MM.1S (cell line): Measurements from ENCODE around the gene RGL4.

Experiments
- DNase-seq: peaks from one replicate; pipeline ENCODE4 v3.0.0-alpha.2; 2015
- H2AFZ ChIP-seq: fragments of 300-600 bp; sonication (generic); 2 replicates; pipeline ENCODE4 v1.6.0; 2016; ENCODE audit warnings: antibody characterized with exemption, low read length
- H3F3A ChIP-seq: fragments of 300-600 bp; sonication (generic); 2 replicates; pipeline ENCODE4 v1.6.1; 2016; ENCODE audit warnings: mild to moderate bottlenecking, antibody characterized with exemption, low read length, moderate library complexity, mixed read lengths; ENCODE audit not compliant: insufficient read depth
- H3K27ac ChIP-seq: fragments of 300-600 bp; sonication (generic); 2 replicates; pipeline ENCODE4 v1.5.1; 2016; ENCODE audit warnings: mild to moderate bottlenecking, low read length
- H3K27me3 ChIP-seq: fragments of 300-600 bp; sonication (generic); replicated peaks from 2 replicates; pipeline ENCODE4 v1.6.0; 2016; ENCODE audit warnings: low read length; ENCODE audit not compliant: insufficient read depth
- H3K36me3 ChIP-seq: fragments of 300-600 bp; sonication (generic); replicated peaks from 2 replicates; pipeline ENCODE4 v1.6.1; 2016; ENCODE audit warnings: mild to moderate bottlenecking, low read length, mixed read lengths; ENCODE audit not compliant: insufficient read depth
- H3K4me1 ChIP-seq: fragments of 300-600 bp; sonication (generic); 2 replicates; pipeline ENCODE4 v1.6.1; 2016; ENCODE audit warnings: low read length, mixed read lengths
- H3K4me2 ChIP-seq: fragments of 300-600 bp; sonication (generic); 2 replicates; pipeline ENCODE4 v1.6.0; 2016; ENCODE audit warnings: low read depth, low read length
- H3K4me3 ChIP-seq: fragments of 300-600 bp; sonication (generic); 2 replicates; pipeline ENCODE4 v1.5.1; 2016; ENCODE audit warnings: low read length, mixed read lengths
- H3K79me2 ChIP-seq: fragments of 300-600 bp; sonication (generic); 2 replicates; pipeline ENCODE4 v1.6.1; 2016; ENCODE audit warnings: mixed run types, low read length, mixed read lengths
- H3K9ac ChIP-seq: fragments of 300-600 bp; sonication (generic); 2 replicates; pipeline ENCODE4 v1.6.1; 2016; ENCODE audit warnings: low read length, mixed read lengths
- H3K9me2 ChIP-seq: fragments of 300-600 bp; sonication (generic); replicated peaks from 2 replicates; pipeline ENCODE4 v1.6.1; 2016; ENCODE audit warnings: mild to moderate bottlenecking, low read length, mixed read lengths; ENCODE audit not compliant: insufficient read depth
- H3K9me3 ChIP-seq: fragments of 300-600 bp; sonication (generic); replicated peaks from 2 replicates; pipeline ENCODE4 v1.6.1; 2016; ENCODE audit warnings: mild to moderate bottlenecking, low read length, mixed read lengths; ENCODE audit not compliant: insufficient read depth
- H4K20me1 ChIP-seq: fragments of 300-600 bp; sonication (generic); 2 replicates; pipeline ENCODE4 v1.6.1; 2016; ENCODE audit warnings: mild to moderate bottlenecking, low read length, moderate library complexity, mixed read lengths; ENCODE audit not compliant: insufficient read depth
- EZH2 ChIP-seq: fragments of 300-600 bp; sonication (generic); optimal IDR thresholded peaks from 2 replicates; pipeline ENCODE3; 2017; ENCODE audit warnings: low read depth, mild to moderate bottlenecking, antibody characterized with exemption, low read length, mixed read lengths
- EZH2phosphoT487 ChIP-seq: fragments of 300-600 bp; sonication (generic); IDR thresholded peaks from 2 replicates; pipeline ENCODE4 v1.6.1; 2018; ENCODE audit warnings: antibody characterized with exemption, low read length
- TF ChIP-seq, protein P1 (sequence below): fragments of 300-600 bp; sonication (generic); IDR thresholded peaks from 2 replicates; pipeline ENCODE4 v1.5.1; 2016; ENCODE audit warnings: antibody characterized with exemption, low read length, mixed read lengths

Gene RGL4

GRCh38 chr22:23692598-23693291, 1.9 kb downstream of the RGL4 start:
- H3K4me2 ChIP-seq = no peak overlapping the region
- no peaks in the 10 kb centered on the region for H4K20me1 ChIP-seq
- TF ChIP-seq, protein P1, sequence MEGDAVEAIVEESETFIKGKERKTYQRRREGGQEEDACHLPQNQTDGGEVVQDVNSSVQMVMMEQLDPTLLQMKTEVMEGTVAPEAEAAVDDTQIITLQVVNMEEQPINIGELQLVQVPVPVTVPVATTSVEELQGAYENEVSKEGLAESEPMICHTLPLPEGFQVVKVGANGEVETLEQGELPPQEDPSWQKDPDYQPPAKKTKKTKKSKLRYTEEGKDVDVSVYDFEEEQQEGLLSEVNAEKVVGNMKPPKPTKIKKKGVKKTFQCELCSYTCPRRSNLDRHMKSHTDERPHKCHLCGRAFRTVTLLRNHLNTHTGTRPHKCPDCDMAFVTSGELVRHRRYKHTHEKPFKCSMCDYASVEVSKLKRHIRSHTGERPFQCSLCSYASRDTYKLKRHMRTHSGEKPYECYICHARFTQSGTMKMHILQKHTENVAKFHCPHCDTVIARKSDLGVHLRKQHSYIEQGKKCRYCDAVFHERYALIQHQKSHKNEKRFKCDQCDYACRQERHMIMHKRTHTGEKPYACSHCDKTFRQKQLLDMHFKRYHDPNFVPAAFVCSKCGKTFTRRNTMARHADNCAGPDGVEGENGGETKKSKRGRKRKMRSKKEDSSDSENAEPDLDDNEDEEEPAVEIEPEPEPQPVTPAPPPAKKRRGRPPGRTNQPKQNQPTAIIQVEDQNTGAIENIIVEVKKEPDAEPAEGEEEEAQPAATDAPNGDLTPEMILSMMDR = no peak
- TF ChIP-seq EZH2 (no peak), EZH2phosphoT487 (no peak)
- no peaks in the 10 kb centered on the region for H3K36me3 ChIP-seq
- H3K4me3 ChIP-seq = no peak overlapping the region
- H2AFZ ChIP-seq = no peak overlapping the region
- no peak overlapping the region for H3K9ac ChIP-seq
- H3K9me2 ChIP-seq = no peaks in the 10 kb centered on the region
- H3K4me1 ChIP-seq = no peaks in the 10 kb centered on the region
- no peak overlapping the region for H3K27ac ChIP-seq
- no peaks in the 10 kb centered on the region for H3F3A ChIP-seq
- no peaks in the 10 kb centered on the region for H3K9me3 ChIP-seq
- DNase-seq = no peak
- no peaks in the 10 kb centered on the region for H3K79me2 ChIP-seq
- no peaks in the 10 kb centered on the region for H3K27me3 ChIP-seq

- no peaks in the 10 kb centered on the region for H3K9me3 ChIP-seq
- no peaks in the 10 kb centered on the region for H3K36me3 ChIP-seq
- no peaks in the 10 kb centered on the region for H4K20me1 ChIP-seq
- H3K79me2 ChIP-seq = no peaks in the 10 kb centered on the region
- H3K4me3 ChIP-seq = no peak overlapping the region
- H3K27ac ChIP-seq = no peak overlapping the region
- no peaks in the 10 kb centered on the region for H3F3A ChIP-seq
- TF ChIP-seq EZH2phosphoT487 = no peak
- TF ChIP-seq EZH2 = no peak
- TF ChIP-seq, protein P1 = no peak
- DNase-seq = no peak
- no peaks in the 10 kb centered on the region for H3K4me1 ChIP-seq
- no peak overlapping the region for H2AFZ ChIP-seq
- no peaks in the 10 kb centered on the region for H3K27me3 ChIP-seq
- no peaks in the 10 kb centered on the region for H3K9me2 ChIP-seq
- no peak overlapping the region for H3K4me2 ChIP-seq
- no peak overlapping the region for H3K9ac ChIP-seq
These were observed 3.3 kb downstream of the RGL4 start for GRCh38 chr22:23693979-23694680.

GRCh38 chr22:23695141-23695540, 4.3 kb downstream of the RGL4 start:
- no peak for DNase-seq
- no peaks in the 10 kb centered on the region for H3K9me2 ChIP-seq
- H3K36me3 ChIP-seq = no peaks in the 10 kb centered on the region; the same call in 1 of the 2 replicates
- no peak overlapping the region for H2AFZ ChIP-seq
- no peaks in the 10 kb centered on the region for H3K27me3 ChIP-seq
- H3K9ac ChIP-seq = no peak overlapping the region
- H3K4me3 ChIP-seq = no peak overlapping the region
- no peaks in the 10 kb centered on the region for H4K20me1 ChIP-seq
- H3K9me3 ChIP-seq = no peaks in the 10 kb centered on the region
- H3K79me2 ChIP-seq = 0 out of 2 replicates have a peak, but pooled peaks cover under 1% of the 10 kb centered on the region
- H3F3A ChIP-seq = no peaks in the 10 kb centered on the region
- H3K4me1 ChIP-seq = no peaks in the 10 kb centered on the region
- H3K27ac ChIP-seq = no peak overlapping the region
- H3K4me2 ChIP-seq = no peak overlapping the region
- TF ChIP-seq, protein P1 = no peak
- TF ChIP-seq EZH2 = no peak
- TF ChIP-seq EZH2phosphoT487 = no peak
